Endothelial cell (in vitro differentiated cells): Measurements from ENCODE around the gene SYNDIG1. TPM values are rescaled to one million over a fixed set of nuclear protein-coding genes. Genes with fewer than 3 reads are reported as not detected.

ENCODE experiments used
- DNase-seq: peaks from one replicate; pipeline ENCODE4 v3.0.0; 2021; ENCODE audit warnings: low spot score
- H3K27ac Mint-ChIP-seq: one replicate; pipeline ENCODE4 v1.8.0; 2021; ENCODE audit warnings: mixed read lengths, inconsistent platforms; ENCODE audit not compliant: unreplicated experiment
- H3K27me3 Mint-ChIP-seq: one replicate; pipeline ENCODE4 v1.8.0; 2021; ENCODE audit warnings: mild to moderate bottlenecking, moderate library complexity, mixed read lengths, inconsistent platforms; ENCODE audit not compliant: unreplicated experiment
- H3K36me3 Mint-ChIP-seq: one replicate; pipeline ENCODE4 v1.8.0; 2021; ENCODE audit warnings: mild to moderate bottlenecking, low read depth, mixed read lengths, inconsistent platforms; ENCODE audit not compliant: unreplicated experiment
- H3K4me1 Mint-ChIP-seq: one replicate; pipeline ENCODE4 v1.8.0; 2021; ENCODE audit warnings: mild to moderate bottlenecking, mixed read lengths, inconsistent platforms; ENCODE audit not compliant: unreplicated experiment
- H3K4me3 Mint-ChIP-seq: one replicate; pipeline ENCODE4 v1.8.0; 2021; ENCODE audit warnings: mild to moderate bottlenecking, mixed read lengths, inconsistent platforms; ENCODE audit not compliant: unreplicated experiment
- H3K9me3 Mint-ChIP-seq: one replicate; pipeline ENCODE4 v1.8.0; 2021; ENCODE audit warnings: mixed read lengths, inconsistent platforms; ENCODE audit not compliant: unreplicated experiment
- CTCF ChIP-seq: fragments of 200-600 bp; sonication (generic); IDR thresholded peaks from one replicate; pipeline ENCODE4 v1.5.0; 2021; ENCODE audit warnings: antibody characterized with exemption; ENCODE audit not compliant: unreplicated experiment
- total RNA-seq: library from RNA; stranded (reverse); fragmentation: NEBNext Ultra II Directional; extraction: Animal tissue kit (Norgen Biotek cat#: 25700); gene quantifications from one replicate; pipeline ENCODE4 v1.2.1, GENCODE V29; 2021; ENCODE audit not compliant: unreplicated experiment

Gene SYNDIG1
- total RNA-seq, 1 donor from 2014 or later, result 8.1 TPM

GRCh38 chr20:24436160-24436559 lies 33.3 kb upstream of the SYNDIG1 start:
- peaks cover 26% of the 10 kb centered on the region for H3K4me1 Mint-ChIP-seq

GRCh38 chr20:24437196-24438082 lies 32.0 kb upstream of the SYNDIG1 start:
- no peaks in the 10 kb centered on the region for H3K9me3 Mint-ChIP-seq
- no peak for TF ChIP-seq CTCF
- H3K27me3 Mint-ChIP-seq, result peaks cover 2% of the 10 kb centered on the region
- no peak overlapping the region for H3K27ac Mint-ChIP-seq
- peaks cover 22% of the 10 kb centered on the region for H3K4me1 Mint-ChIP-seq
- no peaks in the 10 kb centered on the region for H3K36me3 Mint-ChIP-seq
- H3K4me3 Mint-ChIP-seq, result no peak overlapping the region
- DNase-seq, result no peak

More at GRCh38 chr20:24436160-24436559, 33.3 kb upstream of the SYNDIG1 start:
- no peak for TF ChIP-seq CTCF
- H3K27me3 Mint-ChIP-seq, result no peaks in the 10 kb centered on the region
- H3K9me3 Mint-ChIP-seq, result no peaks in the 10 kb centered on the region
- DNase-seq, result no peak
- H3K36me3 Mint-ChIP-seq, result no peaks in the 10 kb centered on the region
- H3K4me3 Mint-ChIP-seq, result no peak overlapping the region
- no peak overlapping the region for H3K27ac Mint-ChIP-seq

- no peak for TF ChIP-seq CTCF
- Mint-ChIP-seq H3K4me1 (peaks cover 13% of the 10 kb centered on the region), H3K27ac (no peak overlapping the region), H3K36me3 (no peaks in the 10 kb centered on the region), H3K9me3 (no peaks in the 10 kb centered on the region), H3K4me3 (no peak overlapping the region), H3K27me3 (peaks cover 2% of the 10 kb centered on the region)
- DNase-seq, result no peak
Observed at GRCh38 chr20:24438331-24438730, 31.1 kb upstream of the SYNDIG1 start.

GRCh38 chr20:24439737-24440387 lies 29.6 kb upstream of the SYNDIG1 start:
- Mint-ChIP-seq H3K4me1 (peaks cover 12% of the 10 kb centered on the region), H3K27ac (no peak overlapping the region), H3K4me3 (no peak overlapping the region), H3K36me3 (no peaks in the 10 kb centered on the region), H3K9me3 (no peaks in the 10 kb centered on the region), H3K27me3 (peaks cover 2% of the 10 kb centered on the region)
- TF ChIP-seq CTCF, result no peak
- DNase-seq, result no peak

GRCh38 chr20:24441661-24442060 lies 27.8 kb upstream of the SYNDIG1 start:
- Mint-ChIP-seq H3K4me1 (peaks cover 18% of the 10 kb centered on the region), H3K36me3 (no peaks in the 10 kb centered on the region), H3K27me3 (peaks cover 2% of the 10 kb centered on the region), H3K9me3 (no peaks in the 10 kb centered on the region), H3K4me3 (no peak overlapping the region), H3K27ac (no peak overlapping the region)
- TF ChIP-seq CTCF, result no peak
- DNase-seq, result no peak
